GM12878 (cell line): ENCODE results near the gene NHLRC4. TPM values are rescaled to one million over a fixed set of nuclear protein-coding genes. Genes with fewer than 3 reads are reported as not detected.

Experiments used
- ATAC-seq: fragments of 200-7000 bp; cut with Tn5 transposase; 3 replicates; pipeline ENCODE4 v1.9.1; 2020; ENCODE audit warnings: mild to moderate bottlenecking, moderate library complexity
- BruUV-seq: library from RNA; stranded (reverse); fragments of 400-500 nt; replicated peaks from 2 replicates; lab custom pipeline; 2021; lab: Mats Ljungman, UMichigan
- CTCF ChIA-PET: fragments of 300-600 bp; sonication (Branson Sonifier 250); formaldehyde crosslinking; extraction: SDS; loops from one replicate; lab custom pipeline; 2021; ENCODE audit warnings: inconsistent platforms; lab: Yijun Ruan, JAX
- POLR2A ChIA-PET: fragments of 350-600 bp; formaldehyde crosslinking; extraction: SDS; loops from one replicate; lab custom pipeline; 2021; ENCODE audit warnings: inconsistent platforms; lab: Charles Lee
- RAD21 ChIA-PET: fragments of 300-600 bp; sonication (Branson Sonifier 250); formaldehyde crosslinking; loops from one replicate; lab custom pipeline; 2023; ENCODE audit warnings: antibody characterized with exemption; ENCODE audit not compliant: unreplicated experiment; lab: Charles Lee
- SMC1A ChIA-PET: fragments of 300-600 bp; sonication (Branson Sonifier 250); formaldehyde crosslinking; loops from one replicate; lab custom pipeline; 2023; ENCODE audit not compliant: unreplicated experiment, uncharacterized antibody; lab: Charles Lee
- DNase-seq: peaks from one replicate; pipeline ENCODE4 v3.0.0-alpha.2; 2011; ENCODE audit warnings: low read depth, low spot score
- FAIRE-seq: peaks from 3 replicates; lab custom pipeline; 2011; peaks lifted over from hg19 to GRCh38; lab: Jason Lieb, UNC
- H2AFZ ChIP-seq: 2 replicates; pipeline ENCODE4 v1.6.0; 2011; ENCODE audit warnings: low read depth, low read length, control low read depth; ENCODE audit not compliant: control insufficient read depth
- H3K27ac ChIP-seq: 2 replicates; pipeline ENCODE4 v1.5.1; 2011; ENCODE audit warnings: control low read depth; ENCODE audit not compliant: control insufficient read depth, insufficient read depth
- H3K27me3 ChIP-seq, 2 experiments: replicated peaks in 1 of 2; 2 replicates each; pipeline versions ENCODE4 v1.6.0 to v1.6.1; 2011; ENCODE audit warnings: low read length in 1 of 2; ENCODE audit not compliant: control insufficient read depth in 2 of 2, insufficient read depth in 2 of 2
- H3K36me3 ChIP-seq, 2 experiments: 2 replicates each; pipeline ENCODE4 v1.5.1; 2011; ENCODE audit warnings: low read length in 1 of 2; ENCODE audit not compliant: control insufficient read depth in 2 of 2, insufficient read depth in 2 of 2
- H3K4me1 ChIP-seq: 2 replicates; pipeline ENCODE4 v1.6.1; 2011; ENCODE audit warnings: mild to moderate bottlenecking, low read length, moderate library complexity, mixed read lengths; ENCODE audit not compliant: control insufficient read depth, insufficient read depth
- H3K4me2 ChIP-seq: 2 replicates; pipeline ENCODE4 v1.6.0; 2011; ENCODE audit warnings: control low read depth; ENCODE audit not compliant: control insufficient read depth, insufficient read depth
- H3K4me3 ChIP-seq: fragments of 200-600 bp; sonication (generic); 2 replicates; pipeline ENCODE4 v1.5.1; 2016
- H3K79me2 ChIP-seq: 2 replicates; pipeline ENCODE4 v1.6.0; 2011; ENCODE audit warnings: low read length; ENCODE audit not compliant: control insufficient read depth, insufficient read depth
- H3K9ac ChIP-seq: 2 replicates; pipeline ENCODE4 v1.8.0; 2011; ENCODE audit warnings: low read length, control low read depth, mixed read lengths; ENCODE audit not compliant: control insufficient read depth, insufficient read depth
- H3K9me3 ChIP-seq: replicated peaks from 3 replicates; pipeline ENCODE4 v1.5.1; 2011; ENCODE audit warnings: mild to moderate bottlenecking, low read length; ENCODE audit not compliant: control insufficient read depth, insufficient read depth
- H4K20me1 ChIP-seq: 2 replicates; pipeline ENCODE4 v1.6.0; 2011; ENCODE audit not compliant: control insufficient read depth, insufficient read depth
- BRCA1 ChIP-seq: IDR thresholded peaks from 2 replicates; pipeline ENCODE4 v1.6.1; 2011; ENCODE audit warnings: low read depth, low read length, improper control_type of control experiment
- EGR1 ChIP-seq, 2 experiments: IDR thresholded peaks; 1 replicate in 1 of 2; 2 replicates in 1 of 2; pipeline ENCODE4 v1.6.1; 2011 to 2012; ENCODE audit warnings: low read depth in 2 of 2, low read length in 2 of 2, borderline replicate concordance in 1 of 2, mild to moderate bottlenecking in 1 of 2, moderate library complexity in 1 of 2
- PAX5 ChIP-seq: IDR thresholded peaks from 2 replicates; pipeline ENCODE4 v1.6.1; 2011; ENCODE audit warnings: low read depth, low read length, borderline replicate concordance
- PAX8 ChIP-seq: fragments of 450-650 bp; IDR thresholded peaks from 2 replicates; pipeline ENCODE4 v1.6.1; 2017; ENCODE audit warnings: mild to moderate bottlenecking, moderate library complexity
- PRDM15 ChIP-seq: fragments of 450-650 bp; formaldehyde crosslinking; IDR thresholded peaks from 2 replicates; pipeline ENCODE4 v1.4.0; 2020; ENCODE audit warnings: mild to moderate bottlenecking, moderate library complexity
- SRF ChIP-seq, 2 experiments: IDR thresholded peaks; 2 replicates each; pipeline ENCODE4 v1.6.1; 2011; ENCODE audit warnings: low read depth in 2 of 2, low read length in 2 of 2, mild to moderate bottlenecking in 1 of 2, moderate library complexity in 1 of 2
- WGBS: methylation state at CpG from one replicate; pipeline ENCODE4 v1.1.6; 2016; ENCODE audit warnings: low lambda C conversion rate; ENCODE audit not compliant: insufficient replicate concordance, insufficient coverage; ENCODE audit errors: missing lambda C conversion rate; 5-methylcytosine and 5-hydroxymethylcytosine counted together
- in situ Hi-C: fragments of 300-500 bp; cut with MboI; formaldehyde crosslinking; loops from 9 replicates; pipeline ENCODE4 v1.14.3; 2018; ENCODE audit warnings: mixed read lengths
- intact Hi-C: fragments of 100-400 bp; cut with micrococcal nuclease; formaldehyde crosslinking; loops from one replicate; pipeline ENCODE4 v1.14.2; 2022; ENCODE audit not compliant: unreplicated experiment
- polyA plus RNA-seq, 11 experiments: library from polyadenylated mRNA; depleted of rRNA in 4 of 11; unstranded in 6 of 11; stranded (reverse) in 5 of 11; fragments of >200 nt; fragmentation: Nextera tagmentation in 4 of 11; fragmentation: Illumina TruSeq in 1 of 11; extraction: Ambion mirVana in 4 of 11; extraction: Trizol in 1 of 11; gene quantifications; 1 replicate in 1 of 11; 2 replicates in 10 of 11; pipeline versions ENCODE4 v1.2.1 to v1.2.3, GENCODE V29; 2011 to 2016; ENCODE audit warnings: inconsistent platforms in 2 of 11, missing spikeins in 2 of 11, low read depth in 1 of 11
- total RNA-seq, 4 experiments: library from RNA; depleted of rRNA in 3 of 4; stranded (reverse); fragments of >200 nt in 3 of 4; fragmentation: Illumina TruSeq in 1 of 4; extraction: Trizol in 1 of 4; gene quantifications; 2 replicates each; pipeline versions ENCODE4 v1.2.1 to v1.2.3, GENCODE V29; 2013 to 2021

Gene NHLRC4
- total and polyA plus RNA-seq, 10 of the 15 experiments (the other 5 are each of a cell fraction or from before 2014, with no cell fraction given): 0.07 to 1.1 (median 0.57) TPM; not detected in 3

- DNase-seq: no peak
- no peak overlapping the region for H3K9ac ChIP-seq
- no peaks in the 10 kb centered on the region for H4K20me1 ChIP-seq
- ChIA-PET RAD21 (interaction anchor here (0.5 kb wide), 1 partner anchor 21 kb away, joined by 3 read pairs; no protein-coding TSS in a partner anchor), SMC1A (no interaction called here)
- no peak for FAIRE-seq
- H3K27me3 ChIP-seq: no peaks in the 10 kb centered on the region
- H3K4me2 ChIP-seq: no peak overlapping the region
- no peak overlapping the region for H2AFZ ChIP-seq
- in situ Hi-C loops: no loop called here
- no peak for TF ChIP-seq PAX8
- peak; percentile 57; the same call in 1 of the 2 replicates for TF ChIP-seq PAX5
- TF ChIP-seq BRCA1: no peak
- no peak for TF ChIP-seq PRDM15 (CRISPR knock-in tag)
- TF ChIP-seq SRF (IDR thresholded peaks at IDR 0.05; ENCODE audit: low read depth in 2 of 2, low read length in 2 of 2): no peak
- no peak for TF ChIP-seq EGR1 (IDR thresholded peaks at IDR 0.05; ENCODE audit: borderline replicate concordance in 1 of 2, low read depth in 2 of 2, low read length in 2 of 2)
- TF ChIP-seq, all 136 proteins: peak for 1
- Histone ChIP-seq H3K27ac (no peak overlapping the region), H3K79me2 (no peaks in the 10 kb centered on the region), H3K4me3 (no peak overlapping the region), H3K36me3 (no peaks in the 10 kb centered on the region), H3K9me3 (peaks cover 3% of the 10 kb centered on the region; the same call in 1 of the 3 replicates), H3K4me1 (no peaks in the 10 kb centered on the region)
- POLR2A ChIA-PET: no interaction called here
- TSS peak; percentile 45 for BruUV-seq
- ATAC-seq: no peak
- CTCF ChIA-PET: no interaction called here
- WGBS: 4% methylated on average over 8 of the region's 10 CpGs
- intact Hi-C loops: no loop called here
Observed at GRCh38 chr16:608019-608418, 41.2 kb downstream of the NHLRC4 start.
